ENCODE measurements around the gene TXNRD2.

- TF ChIP-seq GATA2 (IDR thresholded peaks at IDR 0.05; ENCODE audit: low read depth, low read length) (no peak), GATA3 (IDR thresholded peaks at IDR 0.05; ENCODE audit: low read depth, low read length) (no peak)
Observed at GRCh38 chr22:19957445-19957844, 15.8 kb upstream of the TXNRD2 start.
